Endothelial cell of umbilical vein (primary cell): ENCODE results near the gene RAB10.

Source experiments
- POLR2A ChIP-seq: IDR thresholded peaks from 2 replicates; pipeline ENCODE4 v1.6.1; 2012; ENCODE audit warnings: low read depth, mild to moderate bottlenecking, control low read depth, low read length
- TF ChIP-seq, protein P1 (sequence below), 2 donors: IDR thresholded peaks; 1 replicate in 1 of 2; 2 replicates in 1 of 2; pipeline ENCODE4 v1.5.1; 2011; ENCODE audit warnings: low read length in 2 of 2, mild to moderate bottlenecking in 2 of 2, moderate library complexity in 2 of 2, control low read depth in 1 of 2, inconsistent platforms in 1 of 2, low read depth in 1 of 2; ENCODE audit not compliant: insufficient read depth in 1 of 2; ENCODE audit errors: extremely low read depth in 1 of 2

DNA sequence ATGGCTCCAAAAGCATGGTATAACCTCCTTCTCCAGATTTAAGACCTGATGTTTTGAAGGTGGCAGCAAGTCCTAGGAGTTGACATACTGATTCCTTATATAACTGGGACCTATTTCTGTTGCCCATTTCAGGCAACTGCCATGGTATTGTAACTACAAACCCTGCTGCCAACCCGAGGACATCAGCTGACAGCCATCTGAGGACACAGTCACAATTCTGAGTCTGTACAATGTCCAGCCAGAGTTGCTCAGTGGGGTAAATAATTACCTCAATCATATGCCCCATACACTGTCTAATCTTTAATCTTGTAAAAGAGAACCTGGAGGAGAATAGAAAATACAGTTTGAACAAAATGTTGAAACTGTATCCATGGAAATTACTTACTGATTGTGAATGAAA lies 130.3 kb downstream of the RAB10 start:
- TF ChIP-seq POLR2A, result no peak
- TF ChIP-seq, protein P1, sequence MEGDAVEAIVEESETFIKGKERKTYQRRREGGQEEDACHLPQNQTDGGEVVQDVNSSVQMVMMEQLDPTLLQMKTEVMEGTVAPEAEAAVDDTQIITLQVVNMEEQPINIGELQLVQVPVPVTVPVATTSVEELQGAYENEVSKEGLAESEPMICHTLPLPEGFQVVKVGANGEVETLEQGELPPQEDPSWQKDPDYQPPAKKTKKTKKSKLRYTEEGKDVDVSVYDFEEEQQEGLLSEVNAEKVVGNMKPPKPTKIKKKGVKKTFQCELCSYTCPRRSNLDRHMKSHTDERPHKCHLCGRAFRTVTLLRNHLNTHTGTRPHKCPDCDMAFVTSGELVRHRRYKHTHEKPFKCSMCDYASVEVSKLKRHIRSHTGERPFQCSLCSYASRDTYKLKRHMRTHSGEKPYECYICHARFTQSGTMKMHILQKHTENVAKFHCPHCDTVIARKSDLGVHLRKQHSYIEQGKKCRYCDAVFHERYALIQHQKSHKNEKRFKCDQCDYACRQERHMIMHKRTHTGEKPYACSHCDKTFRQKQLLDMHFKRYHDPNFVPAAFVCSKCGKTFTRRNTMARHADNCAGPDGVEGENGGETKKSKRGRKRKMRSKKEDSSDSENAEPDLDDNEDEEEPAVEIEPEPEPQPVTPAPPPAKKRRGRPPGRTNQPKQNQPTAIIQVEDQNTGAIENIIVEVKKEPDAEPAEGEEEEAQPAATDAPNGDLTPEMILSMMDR (IDR thresholded peaks at IDR 0.05; ENCODE audit: extremely low read depth in 1 of 2, insufficient read depth in 1 of 2, low read depth in 1 of 2, low read length in 2 of 2), result no peak
